GM18502 (cell line): ENCODE results near the gene NHLRC3.
"Not testable (repeated sequence)": the region's sequence is repeated elsewhere in the genome, so short reads cannot be mapped to it uniquely, and the experiment has no call there.

Experiments
- ATAC-seq: cut with Tn5 transposase; IDR thresholded peaks from one replicate; pipeline ENCODE4 v1.9.1; 2021; ENCODE audit warnings: mild to moderate bottlenecking; ENCODE audit not compliant: unreplicated experiment, poor library complexity

Gene NHLRC3

GRCh38 chr13:39040206-39040605, 1.9 kb downstream of the NHLRC3 start:
- no peak for ATAC-seq

GRCh38 chr13:39044536-39044935, 6.3 kb downstream of the NHLRC3 start:
- peak; percentile 81 for ATAC-seq

GRCh38 chr13:39047560-39047959, 9.3 kb downstream of the NHLRC3 start:
- no peak for ATAC-seq

GRCh38 chr13:39048806-39049205, 10.6 kb downstream of the NHLRC3 start:
- ATAC-seq, result no peak

GRCh38 chr13:39049274-39049673, 11.0 kb downstream of the NHLRC3 start:
- ATAC-seq, result no peak

- no peak for ATAC-seq
These were observed 12.9 kb downstream of the NHLRC3 start for GRCh38 chr13:39051157-39051556.

GRCh38 chr13:39052944-39053343, 14.7 kb downstream of the NHLRC3 start:
- no peak for ATAC-seq

GRCh38 chr13:39054112-39054511, 15.9 kb downstream of the NHLRC3 start:
- no peak for ATAC-seq

- ATAC-seq, result no peak
These were observed 17.8 kb downstream of the NHLRC3 start for GRCh38 chr13:39056018-39056417.

GRCh38 chr13:39058040-39058439, 19.8 kb downstream of the NHLRC3 start:
- ATAC-seq, result no peak

GRCh38 chr13:39062004-39062403, 23.7 kb downstream of the NHLRC3 start:
- no peak for ATAC-seq

GRCh38 chr13:39072842-39073241, 34.6 kb downstream of the NHLRC3 start:
- ATAC-seq, result no peak

- ATAC-seq, result no peak
These were observed 35.7 kb downstream of the NHLRC3 start for GRCh38 chr13:39073983-39074382.

GRCh38 chr13:39086251-39086945, 48.1 kb downstream of the NHLRC3 start:
- not testable (repeated sequence) for ATAC-seq

GRCh38 chr13:39091586-39091985, 53.3 kb downstream of the NHLRC3 start:
- no peak for ATAC-seq

- peak; percentile 50 for ATAC-seq
These were observed 57.2 kb downstream of the NHLRC3 start for GRCh38 chr13:39095500-39095899.

- ATAC-seq, result no peak
These were observed 61.0 kb downstream of the NHLRC3 start for GRCh38 chr13:39099231-39099630.
